Lung (tissue), 12 donors: Measurements from ENCODE around the gene CASK. TPM values are rescaled to one million over a fixed set of nuclear protein-coding genes. Genes with fewer than 3 reads are reported as not detected.

Experiments used
- ATAC-seq: fragments of 200-7000 bp; cut with Tn5 transposase; one replicate; pipeline ENCODE4 v1.9.1; 2020; ENCODE audit warnings: moderate number of reproducible peaks; ENCODE audit not compliant: insufficient read depth, low FRiP score
- DNase-seq, 3 donors: peaks; one replicate each; pipeline ENCODE4 v3.0.0-alpha.2; 2013 to 2017
- H3K27ac ChIP-seq, 2 donors: one replicate each; pipeline ENCODE4 v1.5.1; 2013; ENCODE audit warnings: mild to moderate bottlenecking in 2 of 2, moderate library complexity in 2 of 2, control low read depth in 1 of 2, inconsistent platforms in 1 of 2, low read depth in 1 of 2, low read length in 1 of 2
- H3K27me3 ChIP-seq, 3 donors: one replicate each; pipeline ENCODE4 v1.5.1; 2013; ENCODE audit warnings: low read length in 2 of 3; ENCODE audit not compliant: control insufficient read depth in 3 of 3, insufficient read depth in 3 of 3
- H3K36me3 ChIP-seq, 4 donors: one replicate each; pipeline ENCODE4 v1.5.1; 2013; ENCODE audit warnings: low read length in 4 of 4, mild to moderate bottlenecking in 1 of 4, moderate library complexity in 1 of 4; ENCODE audit not compliant: control insufficient read depth in 4 of 4, insufficient read depth in 4 of 4
- H3K4me1 ChIP-seq, 5 donors: one replicate each; pipeline ENCODE4 v1.5.1; 2013; ENCODE audit warnings: low read length in 5 of 5, mild to moderate bottlenecking in 2 of 5, moderate library complexity in 1 of 5; ENCODE audit not compliant: control insufficient read depth in 5 of 5, insufficient read depth in 5 of 5
- H3K4me3 ChIP-seq: one replicate; pipeline ENCODE4 v1.5.1; 2013; ENCODE audit warnings: mild to moderate bottlenecking, control low read depth, moderate library complexity
- H3K9ac ChIP-seq, 2 donors: one replicate each; pipeline ENCODE4 v1.5.1; 2013; ENCODE audit warnings: low read length in 2 of 2, control low read depth in 1 of 2; ENCODE audit not compliant: insufficient read depth in 1 of 2
- H3K9me3 ChIP-seq, 4 donors: one replicate each; pipeline ENCODE4 v1.5.1; 2013; ENCODE audit warnings: low read length in 3 of 4, mild to moderate bottlenecking in 1 of 4, moderate library complexity in 1 of 4; ENCODE audit not compliant: control insufficient read depth in 4 of 4, insufficient read depth in 3 of 4
- CTCF ChIP-seq: IDR thresholded peaks from 2 replicates; pipeline ENCODE4 v1.5.1; 2012; ENCODE audit warnings: mild to moderate bottlenecking; ENCODE audit errors: control extremely low read depth, extremely low read depth
- WGBS, 2 donors: extraction: QIAGEN DNeasy Blood & Tissue Kit; methylation state at CpG; one replicate each; pipeline ENCODE4 v1.1.7; 2013; 5-methylcytosine and 5-hydroxymethylcytosine counted together
- polyA plus RNA-seq, 2 donors: library from polyadenylated mRNA; stranded (reverse); fragments of 200-250 nt; gene quantifications; one replicate each; pipeline ENCODE4 v1.2.1, GENCODE V29; 2013
- total RNA-seq, 2 donors: library from RNA; depleted of rRNA in 1 of 2; stranded (reverse); fragments of >200 nt in 1 of 2; gene quantifications; one replicate each; pipeline ENCODE4 v1.2.1, GENCODE V29; 2014 to 2021
- donor health status: control.
- donor health status: control.
- donor health status: Bipolar disorder and iron deficiency.
- donor health status: healthy.
- donor health status: DM: yes; HTN: yes; CAD: no.

Gene CASK
- total and polyA plus RNA-seq, 4 donors: 8.2 to 68.1 (median 30.6) TPM

- WGBS, 2 donors: 88 to 93% methylated on average over 4 of the region's 4 CpGs
- no peak for TF ChIP-seq CTCF
- no peaks in the 10 kb centered on the region for H3K4me1 ChIP-seq
- DNase-seq (no peak), ATAC-seq (no peak)
- no peak overlapping the region for H3K27ac ChIP-seq
- H3K9ac ChIP-seq: no peak overlapping the region
- peaks cover 0 to 18% (median 9%) of the 10 kb centered on the region in 3 donors for H3K27me3 ChIP-seq
- H3K9me3 ChIP-seq: peaks cover 0 to 9% (median 1%) of the 10 kb centered on the region in 4 donors
- H3K4me3 ChIP-seq: no peak overlapping the region
- peaks cover 0 to 16% (median 0%) of the 10 kb centered on the region in 4 donors for H3K36me3 ChIP-seq
Observed at GRCh38 chrX:41718481-41719235, 204.7 kb downstream of the CASK start.

GRCh38 chrX:41716767-41717473, 206.4 kb downstream of the CASK start:
- 85 to 88% methylated on average over 12 of the region's 12 CpGs for WGBS, 2 donors
- Histone ChIP-seq H3K9me3 (peaks cover 0 to 10% (median 1%) of the 10 kb centered on the region in 4 donors), H3K36me3 (peaks cover 0 to 16% (median 0%) of the 10 kb centered on the region in 4 donors), H3K9ac (no peak overlapping the region), H3K4me3 (no peak overlapping the region), H3K4me1 (no peaks in the 10 kb centered on the region), H3K27me3 (peaks cover 0 to 11% (median 5%) of the 10 kb centered on the region in 3 donors), H3K27ac (no peak overlapping the region)
- no peak for TF ChIP-seq CTCF
- ATAC-seq: no peak
- DNase-seq: no peak

GRCh38 chrX:41716222-41716621, 207.1 kb downstream of the CASK start:
- Histone ChIP-seq H3K27ac (no peak overlapping the region), H3K9me3 (peaks cover 0 to 12% (median 1%) of the 10 kb centered on the region in 4 donors), H3K36me3 (peaks cover 0 to 16% (median 0%) of the 10 kb centered on the region in 4 donors), H3K9ac (no peak overlapping the region), H3K27me3 (peaks cover 0 to 18% (median 4%) of the 10 kb centered on the region in 3 donors), H3K4me1 (no peaks in the 10 kb centered on the region), H3K4me3 (no peak overlapping the region)
- 83 to 91% methylated on average over 5 of the region's 5 CpGs for WGBS, 2 donors
- TF ChIP-seq CTCF: no peak
- ATAC-seq (no peak), DNase-seq (no peak)
